Loucy (cell line): ENCODE measurements around the gene ANAPC4.

Experiments used
- EZH2phosphoT487 ChIP-seq: fragments of 200-600 bp; IDR thresholded peaks from 2 replicates; pipeline ENCODE4 v1.6.1; 2018; ENCODE audit warnings: antibody characterized with exemption, mild to moderate bottlenecking, moderate library complexity, borderline replicate concordance
- TF ChIP-seq, protein P1 (sequence below): fragments of 200-600 bp; sonication (generic); conservative IDR thresholded peaks from 2 replicates; pipeline ENCODE4 v1.5.1; 2014; ENCODE audit warnings: mild to moderate bottlenecking, antibody characterized with exemption, low read length

DNA sequence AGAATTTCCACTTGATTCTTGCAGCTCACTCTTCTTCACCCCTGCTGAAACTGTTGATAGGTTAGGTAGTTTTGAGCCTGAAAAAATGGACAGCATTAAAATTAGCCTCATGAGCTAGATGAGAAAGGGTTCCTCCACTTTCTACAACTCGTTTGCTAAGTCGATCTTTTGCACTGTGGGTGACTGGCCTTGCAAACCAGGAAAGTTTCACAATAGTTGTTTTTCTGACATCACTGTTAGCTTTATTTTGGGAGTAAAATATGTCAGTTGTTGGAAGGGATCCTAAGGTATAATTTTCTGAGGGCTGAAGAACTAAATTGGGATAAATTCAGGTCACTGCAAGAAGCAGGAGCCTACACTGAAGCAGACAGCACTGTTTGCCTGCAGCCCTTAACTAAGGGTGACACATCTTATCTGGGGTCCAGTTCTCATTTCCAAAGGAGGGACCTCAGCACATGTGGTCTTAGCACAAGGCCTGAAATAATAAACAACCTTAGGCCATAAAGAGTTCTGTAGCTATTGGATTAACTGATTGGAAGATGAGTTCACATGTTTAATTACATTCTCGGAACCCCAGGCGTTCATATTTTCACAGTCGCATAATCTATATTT lies 29.1 kb downstream of the ANAPC4 start:
- TF ChIP-seq, protein P1, sequence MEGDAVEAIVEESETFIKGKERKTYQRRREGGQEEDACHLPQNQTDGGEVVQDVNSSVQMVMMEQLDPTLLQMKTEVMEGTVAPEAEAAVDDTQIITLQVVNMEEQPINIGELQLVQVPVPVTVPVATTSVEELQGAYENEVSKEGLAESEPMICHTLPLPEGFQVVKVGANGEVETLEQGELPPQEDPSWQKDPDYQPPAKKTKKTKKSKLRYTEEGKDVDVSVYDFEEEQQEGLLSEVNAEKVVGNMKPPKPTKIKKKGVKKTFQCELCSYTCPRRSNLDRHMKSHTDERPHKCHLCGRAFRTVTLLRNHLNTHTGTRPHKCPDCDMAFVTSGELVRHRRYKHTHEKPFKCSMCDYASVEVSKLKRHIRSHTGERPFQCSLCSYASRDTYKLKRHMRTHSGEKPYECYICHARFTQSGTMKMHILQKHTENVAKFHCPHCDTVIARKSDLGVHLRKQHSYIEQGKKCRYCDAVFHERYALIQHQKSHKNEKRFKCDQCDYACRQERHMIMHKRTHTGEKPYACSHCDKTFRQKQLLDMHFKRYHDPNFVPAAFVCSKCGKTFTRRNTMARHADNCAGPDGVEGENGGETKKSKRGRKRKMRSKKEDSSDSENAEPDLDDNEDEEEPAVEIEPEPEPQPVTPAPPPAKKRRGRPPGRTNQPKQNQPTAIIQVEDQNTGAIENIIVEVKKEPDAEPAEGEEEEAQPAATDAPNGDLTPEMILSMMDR: no peak
- no peak for TF ChIP-seq EZH2phosphoT487
